T-helper 2 cell treated with Interferon-gamma antibody and Interleukin-4, amounts not matched to agents 100 ng/mL and 5 ng/mL, for 36 hours (primary cell): ENCODE data around the gene VPS13D. TPM values are rescaled to one million over a fixed set of nuclear protein-coding genes. Genes with fewer than 3 reads are reported as not detected.

ENCODE experiments used
- intact Hi-C: fragments of 100-400 bp; cut with micrococcal nuclease; formaldehyde crosslinking; loops from one replicate; pipeline ENCODE4 v1.15.1; 2023
- total RNA-seq: library from RNA; stranded (reverse); gene quantifications from 2 replicates; pipeline ENCODE4 v1.2.3, GENCODE V29; 2022

Gene VPS13D
- total RNA-seq, result 30.9 and 33.3 TPM in 2 replicates

- intact Hi-C loops, result loop anchor here (2.0 to 5.0 kb wide), 3 partner anchors 37 to 429 kb away; partner anchors contain the start of gene DHRS3
Observed at GRCh38 chr1:12229835-12230548, at the start of gene VPS13D. Gene VPS13D (plus strand): TSS chr1:12230030. CDS start chr1:12234267, 4,237 bp downstream.

GRCh38 chr1:12180315-12180714 is 49.5 kb upstream of the VPS13D start:
- intact Hi-C loops, result no loop called here

- intact Hi-C loops, result no loop called here
Observed at GRCh38 chr1:12180903-12181302, 48.9 kb upstream of the VPS13D start.

- intact Hi-C loops, result no loop called here
Observed at GRCh38 chr1:12181568-12181967, 48.3 kb upstream of the VPS13D start.

- intact Hi-C loops, result no loop called here
Observed at GRCh38 chr1:12182410-12182984, 47.3 kb upstream of the VPS13D start.

- intact Hi-C loops, result no loop called here
Observed at GRCh38 chr1:12183095-12183794, 46.6 kb upstream of the VPS13D start.

- intact Hi-C loops, result no loop called here
Observed at GRCh38 chr1:12184008-12184681, 45.7 kb upstream of the VPS13D start.

GRCh38 chr1:12185036-12185917 is 44.6 kb upstream of the VPS13D start:
- intact Hi-C loops, result no loop called here

- intact Hi-C loops, result no loop called here
Observed at GRCh38 chr1:12185918-12186678, 43.7 kb upstream of the VPS13D start.

GRCh38 chr1:12186679-12186985 is 43.2 kb upstream of the VPS13D start:
- intact Hi-C loops, result no loop called here

GRCh38 chr1:12188115-12188514 is 41.7 kb upstream of the VPS13D start:
- intact Hi-C loops, result no loop called here

GRCh38 chr1:12188657-12189327 is 41.0 kb upstream of the VPS13D start:
- intact Hi-C loops, result no loop called here

- intact Hi-C loops, result no loop called here
Observed at GRCh38 chr1:12189328-12189682, 40.5 kb upstream of the VPS13D start.

- intact Hi-C loops, result no loop called here
Observed at GRCh38 chr1:12191242-12192032, 38.4 kb upstream of the VPS13D start.

GRCh38 chr1:12194666-12195216 is 35.1 kb upstream of the VPS13D start:
- intact Hi-C loops, result no loop called here

- intact Hi-C loops, result no loop called here
Observed at GRCh38 chr1:12195416-12195815, 34.4 kb upstream of the VPS13D start.

- intact Hi-C loops, result no loop called here
Observed at GRCh38 chr1:12196641-12197482, 33.0 kb upstream of the VPS13D start.

GRCh38 chr1:12197483-12197880 is 32.3 kb upstream of the VPS13D start:
- intact Hi-C loops, result no loop called here
